Neural progenitor cell (in vitro differentiated cells): ENCODE measurements around the gene POFUT2. TPM values are rescaled to one million over a fixed set of nuclear protein-coding genes. Genes with fewer than 3 reads are reported as not detected.

Experiments used
- DNase-seq: peaks from one replicate; pipeline ENCODE4 v3.0.0-alpha.2; 2016; ENCODE audit warnings: low spot score
- H2AFZ ChIP-seq: fragments of 200-600 bp; sonication (generic); replicated peaks from 2 replicates; pipeline ENCODE4 v1.6.1; 2016; ENCODE audit warnings: antibody characterized with exemption
- H3F3A ChIP-seq: fragments of 200-600 bp; sonication (generic); 2 replicates; pipeline ENCODE4 v1.6.1; 2016; ENCODE audit warnings: antibody characterized with exemption, low read depth
- H3K27ac ChIP-seq: fragments of 200-600 bp; sonication (generic); 2 replicates; pipeline ENCODE4 v1.5.1; 2016; ENCODE audit warnings: mild to moderate bottlenecking
- H3K27me3 ChIP-seq: fragments of 200-600 bp; sonication (generic); 2 replicates; pipeline ENCODE4 v1.6.1; 2016; ENCODE audit warnings: mild to moderate bottlenecking, moderate library complexity
- H3K36me3 ChIP-seq: fragments of 200-600 bp; sonication (generic); 2 replicates; pipeline ENCODE4 v1.5.1; 2016
- H3K4me1 ChIP-seq: fragments of 200-600 bp; sonication (generic); 2 replicates; pipeline ENCODE4 v1.6.1; 2016; ENCODE audit warnings: mixed run types
- H3K4me2 ChIP-seq: fragments of 200-600 bp; sonication (generic); 2 replicates; pipeline ENCODE4 v1.6.1; 2016
- H3K4me3 ChIP-seq: fragments of 200-600 bp; sonication (generic); 2 replicates; pipeline ENCODE4 v1.5.1; 2016
- H3K79me2 ChIP-seq: fragments of 200-600 bp; sonication (generic); 2 replicates; pipeline ENCODE4 v1.6.1; 2016; ENCODE audit warnings: low read depth
- H3K9ac ChIP-seq: fragments of 200-600 bp; sonication (generic); 2 replicates; pipeline ENCODE4 v1.6.1; 2016
- H3K9me3 ChIP-seq: fragments of 200-600 bp; sonication (generic); 2 replicates; pipeline ENCODE4 v1.5.1; 2016; ENCODE audit warnings: low read depth
- H4K20me1 ChIP-seq: fragments of 200-600 bp; sonication (generic); 2 replicates; pipeline ENCODE4 v1.6.1; 2016; ENCODE audit warnings: low read depth
- H3K27ac Mint-ChIP-seq: 3 replicates; pipeline ENCODE4 v1.8.0; 2021; ENCODE audit warnings: mixed read lengths
- H3K27me3 Mint-ChIP-seq: 2 replicates; pipeline ENCODE4 v1.8.0; 2022; ENCODE audit warnings: low read depth, mild to moderate bottlenecking, inconsistent platforms, moderate library complexity, mixed read lengths; ENCODE audit not compliant: insufficient read depth
- H3K36me3 Mint-ChIP-seq: 3 replicates; pipeline ENCODE4 v1.8.0; 2021; ENCODE audit warnings: mixed read lengths
- H3K4me1 Mint-ChIP-seq: 3 replicates; pipeline ENCODE4 v1.8.0; 2021; ENCODE audit warnings: mixed read lengths
- H3K4me3 Mint-ChIP-seq: 3 replicates; pipeline ENCODE4 v1.8.0; 2021; ENCODE audit warnings: mild to moderate bottlenecking, moderate library complexity, mixed read lengths
- H3K9me3 Mint-ChIP-seq: 3 replicates; pipeline ENCODE4 v1.8.0; 2020; ENCODE audit warnings: mixed read lengths
- EZH2 ChIP-seq: fragments of 200-600 bp; sonication (generic); IDR thresholded peaks from 2 replicates; pipeline ENCODE4 v1.6.1; 2017; ENCODE audit warnings: antibody characterized with exemption, mild to moderate bottlenecking, moderate library complexity
- EZH2phosphoT487 ChIP-seq: fragments of 200-600 bp; sonication (generic); IDR thresholded peaks from 2 replicates; pipeline ENCODE4 v1.6.1; 2017; ENCODE audit warnings: antibody characterized with exemption
- total RNA-seq: library from RNA; depleted of rRNA; stranded (reverse); fragments of >200 nt; gene quantifications from 2 replicates; pipeline ENCODE4 v1.2.3, GENCODE V29; 2015; ENCODE audit warnings: low replicate concordance
- TF ChIP-seq, protein P1 (sequence below): fragments of 200-600 bp; sonication (generic); IDR thresholded peaks from 2 replicates; pipeline ENCODE4 v1.5.1; 2017; ENCODE audit warnings: antibody characterized with exemption, mild to moderate bottlenecking

POFUT2 gene
- total RNA-seq, 1 donor from 2014 or later, result 28.5 TPM

DNA sequence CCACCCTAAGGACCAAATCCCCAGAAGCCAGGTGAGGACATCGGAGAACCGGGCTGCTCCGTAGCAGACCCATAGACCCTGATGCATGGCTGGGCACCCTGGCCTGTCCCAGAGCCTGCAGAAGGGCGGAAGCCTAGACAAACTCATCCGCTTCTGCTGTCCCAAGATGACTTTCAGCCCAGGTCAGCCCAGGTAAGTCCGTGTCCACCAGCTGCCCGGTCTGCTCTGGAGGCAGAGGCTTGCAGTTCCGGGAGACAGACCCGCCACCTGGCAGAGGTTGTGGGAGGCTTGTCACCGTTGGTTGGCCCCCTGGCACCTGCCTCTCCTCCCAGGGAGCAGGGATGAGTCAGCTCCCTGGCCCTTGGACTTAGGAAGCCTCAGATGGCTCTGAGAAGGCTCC, 22.8 kb upstream of the POFUT2 start:
- H3K27ac Mint-ChIP-seq, result no peak overlapping the region
- peaks cover 11% of the 10 kb centered on the region for H3K4me1 ChIP-seq
- H3K4me3 Mint-ChIP-seq, result no peak overlapping the region
- H3K9me3 Mint-ChIP-seq, result peaks cover 15% of the 10 kb centered on the region
- no peak overlapping the region for H3K4me2 ChIP-seq
- no peaks in the 10 kb centered on the region for H3K79me2 ChIP-seq
- peaks cover 9% of the 10 kb centered on the region for H3K27me3 Mint-ChIP-seq
- no peak overlapping the region for H3K27ac ChIP-seq
- H3K36me3 ChIP-seq, result no peaks in the 10 kb centered on the region
- no peak for DNase-seq
- H3K9me3 ChIP-seq, result no peaks in the 10 kb centered on the region
- H2AFZ ChIP-seq, result no peak overlapping the region
- TF ChIP-seq EZH2phosphoT487 (no peak), EZH2 (no peak)
- TF ChIP-seq, protein P1, sequence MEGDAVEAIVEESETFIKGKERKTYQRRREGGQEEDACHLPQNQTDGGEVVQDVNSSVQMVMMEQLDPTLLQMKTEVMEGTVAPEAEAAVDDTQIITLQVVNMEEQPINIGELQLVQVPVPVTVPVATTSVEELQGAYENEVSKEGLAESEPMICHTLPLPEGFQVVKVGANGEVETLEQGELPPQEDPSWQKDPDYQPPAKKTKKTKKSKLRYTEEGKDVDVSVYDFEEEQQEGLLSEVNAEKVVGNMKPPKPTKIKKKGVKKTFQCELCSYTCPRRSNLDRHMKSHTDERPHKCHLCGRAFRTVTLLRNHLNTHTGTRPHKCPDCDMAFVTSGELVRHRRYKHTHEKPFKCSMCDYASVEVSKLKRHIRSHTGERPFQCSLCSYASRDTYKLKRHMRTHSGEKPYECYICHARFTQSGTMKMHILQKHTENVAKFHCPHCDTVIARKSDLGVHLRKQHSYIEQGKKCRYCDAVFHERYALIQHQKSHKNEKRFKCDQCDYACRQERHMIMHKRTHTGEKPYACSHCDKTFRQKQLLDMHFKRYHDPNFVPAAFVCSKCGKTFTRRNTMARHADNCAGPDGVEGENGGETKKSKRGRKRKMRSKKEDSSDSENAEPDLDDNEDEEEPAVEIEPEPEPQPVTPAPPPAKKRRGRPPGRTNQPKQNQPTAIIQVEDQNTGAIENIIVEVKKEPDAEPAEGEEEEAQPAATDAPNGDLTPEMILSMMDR, result no peak
- no peak overlapping the region for H3K4me3 ChIP-seq
- H3K4me1 Mint-ChIP-seq, result peaks cover 42% of the 10 kb centered on the region
- H4K20me1 ChIP-seq, result no peaks in the 10 kb centered on the region
- no peaks in the 10 kb centered on the region for H3K27me3 ChIP-seq
- no peak overlapping the region for H3K9ac ChIP-seq
- no peaks in the 10 kb centered on the region for H3K36me3 Mint-ChIP-seq
- H3F3A ChIP-seq, result peaks cover 18% of the 10 kb centered on the region

DNA sequence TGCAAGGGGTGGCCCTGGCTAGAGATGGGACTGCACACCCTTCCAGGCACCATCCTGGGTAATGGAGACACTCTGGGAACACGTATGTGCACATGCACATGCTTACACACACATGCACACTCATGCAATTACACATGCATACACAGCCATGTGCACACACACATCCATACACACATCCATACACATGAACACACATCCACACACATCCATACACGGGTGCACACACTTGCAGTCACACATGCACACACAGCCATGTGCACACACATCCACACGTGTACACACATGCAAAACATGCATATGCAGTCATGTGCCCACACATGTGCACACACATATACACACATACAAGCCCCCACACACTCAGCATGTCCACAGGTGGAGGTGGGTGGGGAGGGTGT, 22.3 kb upstream of the POFUT2 start:
- H3K4me1 ChIP-seq, result peaks cover 11% of the 10 kb centered on the region
- Mint-ChIP-seq H3K27ac (no peak overlapping the region), H3K27me3 (peaks cover 9% of the 10 kb centered on the region), H3K4me1 (peaks cover 42% of the 10 kb centered on the region), H3K4me3 (peak overlapping the region; percentile 3), H3K36me3 (no peaks in the 10 kb centered on the region), H3K9me3 (peaks cover 12% of the 10 kb centered on the region)
- H2AFZ ChIP-seq, result no peak overlapping the region
- TF ChIP-seq EZH2 (no peak), EZH2phosphoT487 (no peak)
- TF ChIP-seq, protein P1, result no peak
- H3K9me3 ChIP-seq, result no peaks in the 10 kb centered on the region
- peaks cover 18% of the 10 kb centered on the region for H3F3A ChIP-seq
- no peaks in the 10 kb centered on the region for H3K36me3 ChIP-seq
- no peak overlapping the region for H3K27ac ChIP-seq
- H3K9ac ChIP-seq, result no peak overlapping the region
- H3K4me3 ChIP-seq, result no peak overlapping the region
- no peak overlapping the region for H3K4me2 ChIP-seq
- H3K27me3 ChIP-seq, result no peaks in the 10 kb centered on the region
- DNase-seq, result no peak
- H4K20me1 ChIP-seq, result no peaks in the 10 kb centered on the region
- H3K79me2 ChIP-seq, result no peaks in the 10 kb centered on the region

DNA sequence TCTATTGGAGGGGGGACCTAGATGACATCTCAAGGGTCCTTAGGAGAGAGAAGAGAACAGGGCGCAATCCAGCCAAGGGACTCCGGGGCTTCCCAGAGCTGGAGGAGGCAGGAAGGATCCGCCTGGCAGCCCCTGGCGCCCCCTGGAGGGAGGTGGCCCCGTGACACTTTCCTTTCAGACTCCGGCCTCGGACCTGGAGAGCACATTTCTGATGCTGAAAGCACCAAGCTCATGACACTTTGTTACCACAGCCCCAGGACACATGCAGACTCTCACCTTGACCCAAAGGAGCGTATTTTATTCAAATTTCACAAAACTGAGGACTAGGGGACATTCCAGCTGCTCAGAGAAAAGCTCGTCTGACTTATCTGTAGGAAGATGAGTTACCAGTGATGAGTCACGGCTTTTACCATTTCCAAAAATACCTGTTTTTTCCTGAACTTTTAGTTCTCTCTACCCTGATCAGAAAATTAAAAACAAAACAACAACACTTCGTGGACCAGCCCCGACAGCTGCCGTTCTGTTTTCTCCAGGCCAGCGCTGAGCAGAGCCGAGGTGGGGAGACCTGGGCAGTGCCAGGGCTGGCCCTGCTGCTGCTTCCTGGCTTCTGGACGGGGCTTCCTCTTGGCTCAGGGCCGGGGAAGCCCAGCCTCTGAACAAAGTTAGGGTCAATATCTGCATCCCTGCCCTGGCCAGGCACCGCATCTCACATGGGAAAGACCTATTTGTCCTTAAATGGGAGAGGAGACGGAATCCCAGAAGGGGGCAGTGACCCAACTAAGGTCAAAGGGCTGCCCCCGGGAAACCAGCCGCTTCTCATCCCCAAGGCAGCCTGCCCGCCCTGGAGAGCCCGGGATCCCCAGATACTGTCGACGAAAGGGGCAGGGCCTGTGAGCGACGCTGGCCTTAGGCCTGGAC, 21.6 kb upstream of the POFUT2 start:
- peaks cover 11% of the 10 kb centered on the region for H3K4me1 ChIP-seq
- H3K27ac ChIP-seq, result no peak overlapping the region
- Mint-ChIP-seq H3K36me3 (no peaks in the 10 kb centered on the region), H3K4me3 (no peak overlapping the region), H3K4me1 (peaks cover 42% of the 10 kb centered on the region), H3K27me3 (peaks cover 9% of the 10 kb centered on the region), H3K9me3 (peaks cover 10% of the 10 kb centered on the region), H3K27ac (peak overlapping the region; percentile 14)
- no peak overlapping the region for H3K4me2 ChIP-seq
- H3K79me2 ChIP-seq, result no peaks in the 10 kb centered on the region
- peaks cover 18% of the 10 kb centered on the region for H3F3A ChIP-seq
- no peaks in the 10 kb centered on the region for H3K9me3 ChIP-seq
- peak; percentile 82 for DNase-seq
- H3K36me3 ChIP-seq, result no peaks in the 10 kb centered on the region
- H4K20me1 ChIP-seq, result no peaks in the 10 kb centered on the region
- TF ChIP-seq EZH2 (no peak), EZH2phosphoT487 (no peak)
- TF ChIP-seq, protein P1, result peak; percentile 82
- H3K4me3 ChIP-seq, result no peak overlapping the region
- H2AFZ ChIP-seq, result no peak overlapping the region
- H3K27me3 ChIP-seq, result no peaks in the 10 kb centered on the region
- H3K9ac ChIP-seq, result no peak overlapping the region
